Ishikawa (cell line): ENCODE measurements around the gene GRK1.

Experiments used
- CEBPB ChIP-seq: IDR thresholded peaks from 2 replicates; pipeline ENCODE4 v1.6.1; 2012
- CREB1 ChIP-seq: IDR thresholded peaks from 2 replicates; pipeline ENCODE4 v1.6.1; 2012; ENCODE audit warnings: low read depth
- EGR1 ChIP-seq: IDR thresholded peaks from 2 replicates; pipeline ENCODE4 v1.6.1; 2012
- EP300 ChIP-seq: IDR thresholded peaks from 2 replicates; pipeline ENCODE4 v1.6.1; 2012; ENCODE audit warnings: borderline replicate concordance
- FOXM1 ChIP-seq: IDR thresholded peaks from 2 replicates; pipeline ENCODE4 v1.6.1; 2012; ENCODE audit warnings: low read depth, borderline replicate concordance
- MAX ChIP-seq: IDR thresholded peaks from 2 replicates; pipeline ENCODE4 v1.6.1; 2012
- NFIC ChIP-seq: IDR thresholded peaks from 2 replicates; pipeline ENCODE4 v1.6.1; 2012
- RAD21 ChIP-seq: IDR thresholded peaks from 2 replicates; pipeline ENCODE4 v1.6.1; 2012; ENCODE audit warnings: low read depth
- REST ChIP-seq: IDR thresholded peaks from 2 replicates; pipeline ENCODE4 v1.6.1; 2012; ENCODE audit warnings: low read depth, mild to moderate bottlenecking
- TAF1 ChIP-seq: IDR thresholded peaks from 2 replicates; pipeline ENCODE4 v1.6.1; 2012; ENCODE audit warnings: low read depth, mild to moderate bottlenecking
- TCF12 ChIP-seq: IDR thresholded peaks from 2 replicates; pipeline ENCODE4 v1.6.1; 2012; ENCODE audit warnings: low read depth
- TEAD4 ChIP-seq: IDR thresholded peaks from 2 replicates; pipeline ENCODE4 v1.6.1; 2012
- USF1 ChIP-seq: IDR thresholded peaks from 2 replicates; pipeline ENCODE4 v1.6.1; 2012
- YY1 ChIP-seq: IDR thresholded peaks from 2 replicates; pipeline ENCODE4 v1.6.1; 2012; ENCODE audit warnings: low read depth
- ZBTB7A ChIP-seq: IDR thresholded peaks from 2 replicates; pipeline ENCODE4 v1.6.1; 2012; ENCODE audit warnings: low read depth

Gene GRK1

GRCh38 chr13:113631341-113632095 is 35.5 kb upstream of the GRK1 start:
- TF ChIP-seq TAF1 = no peak
- TF ChIP-seq CREB1 = no peak
- no peak for TF ChIP-seq EP300
- TF ChIP-seq TEAD4 = no peak
- no peak for TF ChIP-seq YY1
- TF ChIP-seq EGR1 = no peak
- TF ChIP-seq REST = no peak
- no peak for TF ChIP-seq FOXM1
- no peak for TF ChIP-seq USF1
- no peak for TF ChIP-seq ZBTB7A
- TF ChIP-seq RAD21 = no peak
- TF ChIP-seq NFIC = no peak
- TF ChIP-seq CEBPB = no peak
- TF ChIP-seq MAX = no peak
- no peak for TF ChIP-seq TCF12

- TF ChIP-seq TAF1 (no peak), EP300 (no peak), TCF12 (no peak), CREB1 (no peak), REST (no peak), CEBPB (no peak), MAX (no peak), NFIC (no peak), TEAD4 (no peak), RAD21 (no peak), USF1 (no peak), FOXM1 (no peak), ZBTB7A (no peak)
Observed at GRCh38 chr13:113632706-113633484, 34.1 kb upstream of the GRK1 start.

GRCh38 chr13:113633485-113633873 is 33.5 kb upstream of the GRK1 start:
- no peak for TF ChIP-seq TCF12
- TF ChIP-seq CREB1 = no peak
- TF ChIP-seq USF1 = no peak
- TF ChIP-seq YY1 = no peak
- no peak for TF ChIP-seq RAD21
- TF ChIP-seq NFIC = no peak
- TF ChIP-seq REST = no peak
